Neuronal stem cell (in vitro differentiated cells): Measurements from ENCODE around the gene LDLRAD3.
A peak's percentile ranks its signal among the peaks of the same experiment; 100 is the strongest.

Source experiments
- DNase-seq: peaks from one replicate; pipeline ENCODE4 v3.0.0-alpha.2; 2013; ENCODE audit warnings: low spot score
- H2AFZ ChIP-seq: one replicate; pipeline ENCODE4 v1.6.1; 2013; ENCODE audit warnings: mild to moderate bottlenecking, low read length, inconsistent platforms
- H2AK5ac ChIP-seq: 2 replicates; pipeline ENCODE4 v1.6.1; 2013; ENCODE audit warnings: low read depth, mild to moderate bottlenecking, inconsistent platforms, low read length, moderate library complexity, mixed read lengths
- H2BK120ac ChIP-seq: 2 replicates; pipeline ENCODE4 v1.6.1; 2013; ENCODE audit warnings: low read depth, mild to moderate bottlenecking, inconsistent platforms, low read length, moderate library complexity, mixed read lengths
- H2BK12ac ChIP-seq: one replicate; pipeline ENCODE4 v1.6.1; 2013; ENCODE audit warnings: low read length, inconsistent platforms
- H2BK15ac ChIP-seq: 2 replicates; pipeline ENCODE4 v1.6.1; 2013; ENCODE audit warnings: mild to moderate bottlenecking, low read length, inconsistent platforms, mixed read lengths
- H2BK5ac ChIP-seq: one replicate; pipeline ENCODE4 v1.6.1; 2013; ENCODE audit warnings: inconsistent platforms, mild to moderate bottlenecking, low read length, moderate library complexity
- H3K14ac ChIP-seq: one replicate; pipeline ENCODE4 v1.6.1; 2013; ENCODE audit warnings: low read length, inconsistent platforms
- H3K18ac ChIP-seq: 2 replicates; pipeline ENCODE4 v1.6.1; 2013; ENCODE audit warnings: low read length, inconsistent platforms
- H3K23ac ChIP-seq: 2 replicates; pipeline ENCODE4 v1.6.1; 2013; ENCODE audit warnings: low read depth, mild to moderate bottlenecking, mixed read lengths, low read length, inconsistent platforms; ENCODE audit not compliant: poor library complexity
- H3K27ac ChIP-seq: replicated peaks from 3 replicates; pipeline ENCODE4 v1.5.1; 2013; ENCODE audit warnings: low read length, inconsistent platforms
- H3K27me3 ChIP-seq, 3 experiments: 2 replicates each; pipeline ENCODE4 v1.6.1; 2013; ENCODE audit warnings: low read length in 3 of 3, mild to moderate bottlenecking in 2 of 3, inconsistent platforms in 1 of 3, low read depth in 1 of 3, mixed read lengths in 1 of 3, moderate library complexity in 1 of 3; ENCODE audit not compliant: control insufficient read depth in 3 of 3, insufficient read depth in 3 of 3
- H3K36me3 ChIP-seq, 2 donors: replicated peaks in 1 of 2; 2 replicates each; pipeline ENCODE4 v1.6.1; 2013; ENCODE audit warnings: low read length in 2 of 2; ENCODE audit not compliant: control insufficient read depth in 2 of 2, insufficient read depth in 2 of 2
- H3K4ac ChIP-seq: 2 replicates; pipeline ENCODE4 v1.6.1; 2013; ENCODE audit warnings: inconsistent platforms, mild to moderate bottlenecking, low read length, moderate library complexity
- H3K4me1 ChIP-seq, 2 donors: 1 replicate in 1 of 2; 2 replicates in 1 of 2; pipeline ENCODE4 v1.6.1; 2013; ENCODE audit warnings: low read length in 2 of 2, low read depth in 1 of 2; ENCODE audit not compliant: control insufficient read depth in 2 of 2, insufficient read depth in 1 of 2
- H3K4me2 ChIP-seq: one replicate; pipeline ENCODE4 v1.6.1; 2013; ENCODE audit warnings: mild to moderate bottlenecking, low read length, inconsistent platforms; ENCODE audit not compliant: insufficient read depth, poor library complexity, severe bottlenecking
- H3K4me3 ChIP-seq, 2 donors: 2 replicates each; pipeline ENCODE4 v1.5.1; 2013; ENCODE audit warnings: low read length in 2 of 2, mild to moderate bottlenecking in 2 of 2, inconsistent platforms in 1 of 2, moderate library complexity in 1 of 2
- H3K79me1 ChIP-seq: one replicate; pipeline ENCODE4 v1.6.1; 2013; ENCODE audit warnings: low read depth, mild to moderate bottlenecking, inconsistent platforms, low read length, moderate library complexity
- H3K9ac ChIP-seq: one replicate; pipeline ENCODE4 v1.6.1; 2013; ENCODE audit warnings: mild to moderate bottlenecking, low read depth, low read length, inconsistent platforms; ENCODE audit not compliant: poor library complexity
- H3K9me3 ChIP-seq, 2 donors: replicated peaks in 1 of 2; 2 replicates each; pipeline versions ENCODE3 to v1.6.1; 2013; ENCODE audit warnings: low read length in 2 of 2, mild to moderate bottlenecking in 2 of 2, inconsistent platforms in 1 of 2, low read depth in 1 of 2, mixed read lengths in 1 of 2, moderate library complexity in 1 of 2; ENCODE audit not compliant: control insufficient read depth in 2 of 2, insufficient read depth in 1 of 2
- H4K8ac ChIP-seq: one replicate; pipeline ENCODE4 v1.6.1; 2013; ENCODE audit warnings: low read depth, mild to moderate bottlenecking, inconsistent platforms, low read length, moderate library complexity
- H4K91ac ChIP-seq: one replicate; pipeline ENCODE4 v1.6.1; 2013; ENCODE audit warnings: low read length, low read depth, mild to moderate bottlenecking, inconsistent platforms; ENCODE audit not compliant: poor library complexity
- WGBS, 2 donors: extraction: QIAGEN DNeasy Blood & Tissue Kit; methylation state at CpG; one replicate each; pipeline ENCODE4 v1.1.7; 2013; ENCODE audit warnings: missing lambda C conversion rate in 2 of 2, mixed read lengths in 1 of 2; ENCODE audit not compliant: insufficient read length in 2 of 2, insufficient replicate concordance in 1 of 2; ENCODE audit errors: extremely low coverage in 2 of 2; 5-methylcytosine and 5-hydroxymethylcytosine counted together

Gene LDLRAD3

DNA sequence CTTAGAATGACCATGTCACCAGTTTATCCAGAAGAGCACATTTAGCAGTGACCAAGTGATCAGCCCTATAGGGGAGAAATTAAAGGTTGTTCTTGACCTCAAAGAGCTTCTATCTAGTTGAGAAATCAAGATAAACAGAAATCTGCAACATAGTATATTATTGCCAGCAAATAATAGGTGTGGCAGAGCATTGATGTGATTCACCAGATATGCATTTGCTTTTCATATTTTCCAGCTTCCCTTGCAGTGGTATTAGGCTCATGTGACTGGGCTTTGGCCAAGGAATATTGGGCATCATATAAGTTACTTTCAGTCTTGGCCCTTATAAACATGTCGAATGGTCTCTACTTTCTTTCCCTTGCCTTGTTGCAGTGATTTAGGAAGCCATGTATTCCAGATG lies 310.9 kb downstream of the LDLRAD3 start:
- Histone ChIP-seq H3K18ac (no peak overlapping the region), H2AFZ (no peak overlapping the region), H3K23ac (no peak overlapping the region), H2BK120ac (no peak overlapping the region), H3K4me2 (no peak overlapping the region), H2AK5ac (no peak overlapping the region), H3K9ac (no peak overlapping the region), H4K8ac (no peak overlapping the region), H3K4ac (no peak overlapping the region), H3K9me3 (peaks cover 5 to 21% of the 10 kb centered on the region in 2 donors), H2BK12ac (no peak overlapping the region), H3K4me3 (no peak overlapping the region), H3K27me3 (no peaks in the 10 kb centered on the region), H3K27ac (no peak overlapping the region), H3K14ac (no peak overlapping the region), H2BK5ac (no peak overlapping the region), H3K4me1 (peaks cover 18 to 31% of the 10 kb centered on the region in 2 donors), H4K91ac (no peak overlapping the region), H3K36me3 (no peaks in the 10 kb centered on the region), H2BK15ac (no peak overlapping the region), H3K79me1 (peaks cover 2% of the 10 kb centered on the region)
- no CpG with 5 or more reads among the region's 1 CpG for WGBS, 2 donors
- no peak for DNase-seq

DNA sequence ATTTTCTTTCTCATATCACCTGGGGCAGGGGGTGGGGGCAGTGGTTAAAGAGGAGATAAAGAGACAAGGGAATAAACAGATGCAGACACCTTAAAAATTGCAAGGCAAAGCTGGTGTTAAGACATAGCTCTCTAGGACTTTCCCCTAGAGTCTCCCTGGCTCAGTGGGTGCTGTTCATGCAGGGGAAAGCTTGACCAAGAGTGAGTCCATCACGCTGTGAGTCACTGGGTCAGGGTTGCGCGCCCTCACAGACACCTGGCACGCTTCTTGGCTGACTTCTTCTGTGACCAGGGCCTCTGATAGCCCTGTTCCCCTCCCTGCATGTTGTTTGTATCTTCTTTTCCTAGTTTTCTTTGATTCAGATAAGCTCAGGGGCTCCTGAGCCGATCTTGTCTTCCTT lies 313.5 kb downstream of the LDLRAD3 start:
- WGBS, 2 donors, result no CpG with 5 or more reads among the region's 5 CpGs
- Histone ChIP-seq H3K14ac (no peak overlapping the region), H3K4me1 (peaks cover 10 to 17% of the 10 kb centered on the region in 2 donors), H2BK5ac (no peak overlapping the region), H3K27me3 (no peaks in the 10 kb centered on the region), H3K9me3 (peaks cover 3 to 5% of the 10 kb centered on the region in 2 donors), H2BK15ac (no peak overlapping the region), H4K91ac (no peak overlapping the region), H3K4me3 (no peak overlapping the region), H3K4ac (no peak overlapping the region), H3K27ac (no peak overlapping the region), H2BK120ac (no peak overlapping the region), H3K36me3 (no peaks in the 10 kb centered on the region), H3K4me2 (no peak overlapping the region), H3K23ac (no peak overlapping the region), H3K79me1 (peaks cover 2% of the 10 kb centered on the region), H2BK12ac (no peak overlapping the region), H3K9ac (no peak overlapping the region), H4K8ac (no peak overlapping the region), H3K18ac (peak overlapping the region; percentile 83), H2AK5ac (no peak overlapping the region), H2AFZ (peak overlapping the region; percentile 4)
- DNase-seq, result no peak

GRCh38 chr11:36258730-36259360 lies 315.0 kb downstream of the LDLRAD3 start:
- Histone ChIP-seq H3K27ac (no peak overlapping the region), H3K79me1 (peaks cover 2% of the 10 kb centered on the region), H3K23ac (no peak overlapping the region), H2BK15ac (no peak overlapping the region), H2BK120ac (no peak overlapping the region), H3K9me3 (peaks cover 3 to 5% of the 10 kb centered on the region in 2 donors), H2AK5ac (peak overlapping the region; percentile 60), H3K9ac (peak overlapping the region; percentile 31), H3K4me1 (peaks cover 9 to 10% of the 10 kb centered on the region in 2 donors), H3K18ac (peak overlapping the region; percentile 51), H2BK12ac (no peak overlapping the region), H4K91ac (no peak overlapping the region), H3K4me3 (no peak overlapping the region), H2AFZ (no peak overlapping the region), H3K36me3 (no peaks in the 10 kb centered on the region), H2BK5ac (no peak overlapping the region), H3K27me3 (no peaks in the 10 kb centered on the region), H4K8ac (no peak overlapping the region), H3K14ac (no peak overlapping the region), H3K4me2 (no peak overlapping the region), H3K4ac (no peak overlapping the region)
- peak; percentile 51 for DNase-seq
- WGBS, 2 donors, result no CpG with 5 or more reads among the region's 12 CpGs

DNA sequence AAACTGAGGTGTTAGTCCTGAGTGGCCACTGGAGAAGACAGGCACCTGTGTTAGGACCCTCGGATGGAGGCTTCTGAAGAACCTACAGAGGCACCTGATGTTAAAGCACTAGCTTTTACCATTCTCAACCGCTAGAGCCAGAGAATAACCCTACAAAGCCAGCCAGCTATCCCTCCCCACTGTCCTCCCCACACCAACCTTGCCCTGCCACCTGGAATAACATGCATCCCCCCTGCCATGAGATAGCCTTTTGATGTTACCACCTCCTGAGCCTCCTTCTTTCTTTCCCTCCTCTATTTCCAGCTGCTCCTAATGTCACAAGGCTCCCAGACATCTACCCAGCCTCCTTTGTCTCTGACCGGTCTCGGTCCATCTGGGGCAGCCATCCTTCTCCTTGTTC lies 317.2 kb downstream of the LDLRAD3 start:
- no peaks in the 10 kb centered on the region for H3K36me3 ChIP-seq
- no CpG with 5 or more reads among the region's 4 CpGs for whole genome bisulfite sequencing, 2 donors
- H2BK15ac ChIP-seq, result no peak overlapping the region
- no peak overlapping the region for H2BK5ac ChIP-seq
- H3K4me1 ChIP-seq, result peaks cover 13% of the 10 kb centered on the region in 2 donors
- H3K9ac ChIP-seq, result no peak overlapping the region
- H3K27me3 ChIP-seq, result no peaks in the 10 kb centered on the region
- no peak overlapping the region for H2BK120ac ChIP-seq
- H4K91ac ChIP-seq, result no peak overlapping the region
- no peak overlapping the region for H3K4me3 ChIP-seq
- H2BK12ac ChIP-seq, result no peak overlapping the region
- H3K4ac ChIP-seq, result no peak overlapping the region
- peaks cover 2% of the 10 kb centered on the region for H3K79me1 ChIP-seq
- H3K9me3 ChIP-seq, result peaks cover 3 to 4% of the 10 kb centered on the region in 2 donors
- H3K23ac ChIP-seq, result no peak overlapping the region
- no peak overlapping the region for H3K27ac ChIP-seq
- no peak for DNase-seq
- H2AK5ac ChIP-seq, result no peak overlapping the region
- no peak overlapping the region for H3K18ac ChIP-seq
- no peak overlapping the region for H4K8ac ChIP-seq
- no peak overlapping the region for H3K14ac ChIP-seq
- H3K4me2 ChIP-seq, result no peak overlapping the region
- no peak overlapping the region for H2AFZ ChIP-seq
